Epidermal melanocyte (primary cell): ENCODE measurements around the gene WBP1.
"Not testable (repeated sequence)": the region's sequence is repeated elsewhere in the genome, so short reads cannot be mapped to it uniquely, and the experiment has no call there.

ENCODE experiments used
- DNase-seq: peaks from one replicate; pipeline ENCODE4 v3.0.0; 2011; ENCODE audit warnings: low spot score; ENCODE audit not compliant: insufficient read length

WBP1 gene

GRCh38 chr2:74450570-74451190, 7.6 kb upstream of the WBP1 start:
- DNase-seq = no peak

GRCh38 chr2:74454654-74455511, 3.4 kb upstream of the WBP1 start, which contains the start of gene INO80B:
Gene INO80B (plus strand): TSS chr2:74455087. CDS start chr2:74455117, 30 bp downstream.
- peak; percentile 92 for DNase-seq

GRCh38 chr2:74457129-74457548, 1.1 kb upstream of the WBP1 start:
- DNase-seq = no peak

- no peak for DNase-seq
Observed at GRCh38 chr2:74457549-74458131, 598 bp upstream of the WBP1 start.

- DNase-seq = no peak
Observed at GRCh38 chr2:74458938-74459363, 713 bp downstream of the WBP1 start.

GRCh38 chr2:74459503-74460118, 1.4 kb downstream of the WBP1 start:
- not testable (repeated sequence) for DNase-seq

GRCh38 chr2:74460187-74460586, 1.9 kb downstream of the WBP1 start:
- DNase-seq = not testable (repeated sequence)

GRCh38 chr2:74461187-74462053, 3.2 kb downstream of the WBP1 start:
- no peak for DNase-seq

- DNase-seq = no peak
Observed at GRCh38 chr2:74462054-74462785, 4.0 kb downstream of the WBP1 start.

GRCh38 chr2:74462786-74463105, 4.5 kb downstream of the WBP1 start:
- DNase-seq = no peak

- DNase-seq = no peak
Observed at GRCh38 chr2:74464406-74464805, 6.2 kb downstream of the WBP1 start.

- not testable (repeated sequence) for DNase-seq
Observed at GRCh38 chr2:74470742-74471141, 12.5 kb downstream of the WBP1 start.

GRCh38 chr2:74471332-74472065, 13.3 kb downstream of the WBP1 start:
- DNase-seq = no peak

- DNase-seq = peak; percentile 76
Observed at GRCh38 chr2:74472086-74472944, 14.1 kb downstream of the WBP1 start, which contains the start of gene MRPL53. Gene MRPL53 (minus strand): TSS chr2:74472680. CDS start chr2:74472660, 20 bp downstream.

- DNase-seq = no peak
Observed at GRCh38 chr2:74472945-74473258, 14.7 kb downstream of the WBP1 start.

GRCh38 chr2:74474481-74474880, 16.2 kb downstream of the WBP1 start:
- DNase-seq = no peak

GRCh38 chr2:74474899-74475298, 16.7 kb downstream of the WBP1 start:
- no peak for DNase-seq

GRCh38 chr2:74481431-74481830, 23.2 kb downstream of the WBP1 start:
- no peak for DNase-seq
